Neural progenitor cell (in vitro differentiated cells): ENCODE measurements around the gene ATP8B4.

ENCODE experiments used
- EZH2phosphoT487 ChIP-seq: fragments of 200-600 bp; sonication (generic); IDR thresholded peaks from 2 replicates; pipeline ENCODE4 v1.6.1; 2017; ENCODE audit warnings: antibody characterized with exemption
- TF ChIP-seq, protein P1 (sequence below): fragments of 200-600 bp; sonication (generic); IDR thresholded peaks from 2 replicates; pipeline ENCODE4 v1.5.1; 2017; ENCODE audit warnings: antibody characterized with exemption, mild to moderate bottlenecking

DNA sequence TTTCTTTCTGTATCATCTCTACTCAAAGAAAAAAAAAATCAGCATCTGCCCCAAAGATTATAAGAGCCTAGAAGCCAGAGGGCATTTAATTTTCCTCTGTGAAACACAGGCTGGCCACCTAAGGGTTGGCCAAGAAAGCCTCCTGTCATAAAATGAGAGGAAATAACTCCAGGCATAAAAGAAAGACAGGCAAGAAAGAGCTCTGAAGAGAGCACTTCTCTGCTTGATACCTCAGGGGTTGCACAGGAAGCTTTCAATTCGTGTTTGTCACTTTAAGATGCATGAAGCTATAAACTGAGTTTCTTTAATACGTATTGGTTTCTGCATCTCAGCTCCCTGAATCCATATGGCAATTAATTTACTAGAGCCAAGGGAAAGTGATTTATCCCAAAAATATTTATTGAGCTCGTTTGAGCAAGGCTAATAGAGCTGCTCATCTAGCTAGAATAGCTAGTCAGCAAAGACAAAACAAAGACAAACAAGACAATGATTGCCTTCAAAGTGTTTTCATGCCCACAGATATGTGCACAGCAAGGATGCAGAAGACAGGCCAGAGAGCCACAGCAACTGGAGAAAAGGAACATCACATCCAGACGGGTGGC is 35.5 kb downstream of the ATP8B4 start:
- TF ChIP-seq, protein P1, sequence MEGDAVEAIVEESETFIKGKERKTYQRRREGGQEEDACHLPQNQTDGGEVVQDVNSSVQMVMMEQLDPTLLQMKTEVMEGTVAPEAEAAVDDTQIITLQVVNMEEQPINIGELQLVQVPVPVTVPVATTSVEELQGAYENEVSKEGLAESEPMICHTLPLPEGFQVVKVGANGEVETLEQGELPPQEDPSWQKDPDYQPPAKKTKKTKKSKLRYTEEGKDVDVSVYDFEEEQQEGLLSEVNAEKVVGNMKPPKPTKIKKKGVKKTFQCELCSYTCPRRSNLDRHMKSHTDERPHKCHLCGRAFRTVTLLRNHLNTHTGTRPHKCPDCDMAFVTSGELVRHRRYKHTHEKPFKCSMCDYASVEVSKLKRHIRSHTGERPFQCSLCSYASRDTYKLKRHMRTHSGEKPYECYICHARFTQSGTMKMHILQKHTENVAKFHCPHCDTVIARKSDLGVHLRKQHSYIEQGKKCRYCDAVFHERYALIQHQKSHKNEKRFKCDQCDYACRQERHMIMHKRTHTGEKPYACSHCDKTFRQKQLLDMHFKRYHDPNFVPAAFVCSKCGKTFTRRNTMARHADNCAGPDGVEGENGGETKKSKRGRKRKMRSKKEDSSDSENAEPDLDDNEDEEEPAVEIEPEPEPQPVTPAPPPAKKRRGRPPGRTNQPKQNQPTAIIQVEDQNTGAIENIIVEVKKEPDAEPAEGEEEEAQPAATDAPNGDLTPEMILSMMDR = no peak
- no peak for TF ChIP-seq EZH2phosphoT487
